Globus pallidus (tissue), 1 donor: Measurements from ENCODE around the gene KIF6.
"Not testable (repeated sequence)": the region's sequence is repeated elsewhere in the genome, so short reads cannot be mapped to it uniquely, and the experiment has no call there.

Experiments
- DNase-seq: peaks from one replicate; pipeline ENCODE4 v3.0.0-alpha.2; 2015; ENCODE audit warnings: low spot score

KIF6 gene

GRCh38 chr6:39289490-39289889 lies 435.7 kb downstream of the KIF6 start:
- DNase-seq: no peak

- DNase-seq: no peak
These were observed 437.6 kb downstream of the KIF6 start for GRCh38 chr6:39287601-39288000.

GRCh38 chr6:39286596-39286995 lies 438.6 kb downstream of the KIF6 start:
- not testable (repeated sequence) for DNase-seq

- DNase-seq: no peak
These were observed 442.4 kb downstream of the KIF6 start for GRCh38 chr6:39282774-39283173.

GRCh38 chr6:39281312-39281980 lies 443.8 kb downstream of the KIF6 start:
- no peak for DNase-seq

- DNase-seq: no peak
These were observed 444.9 kb downstream of the KIF6 start for GRCh38 chr6:39280247-39280731.
